K562 (cell line): ENCODE measurements around the gene GAL3ST2. TPM values are rescaled to one million over a fixed set of nuclear protein-coding genes. Genes with fewer than 3 reads are reported as not detected.
A peak's percentile ranks its signal among the peaks of the same experiment; 100 is the strongest.

ENCODE experiments used
- ATAC-seq: fragments of 200-7000 bp; cut with Tn5 transposase; 3 replicates; pipeline ENCODE4 v1.9.1; 2020; ENCODE audit warnings: moderate library complexity
- BruUV-seq: library from RNA; stranded (reverse); fragments of 400-500 nt; replicated peaks from 2 replicates; lab custom pipeline; 2021; lab: Mats Ljungman, UMichigan
- CTCF ChIA-PET: fragments of 300-600 bp; formaldehyde crosslinking; extraction: SDS; loops from one replicate; lab custom pipeline; 2021; ENCODE audit warnings: low intra/inter-chr PET ratio; lab: Yijun Ruan, JAX
- POLR2A ChIA-PET: fragments of 300-600, 350-650 bp; sonication (Branson Sonifier 250); formaldehyde crosslinking; extraction: SDS; loops from one replicate; lab custom pipeline; 2021; ENCODE audit warnings: antibody characterized with exemption, inconsistent platforms; lab: Yijun Ruan, JAX
- DNase-seq, 4 experiments: peaks; one replicate each; pipeline versions ENCODE4 v3.0.0 to v3.0.0-alpha.2; 2011 to 2018; ENCODE audit warnings: low spot score in 3 of 4, mixed read lengths in 3 of 4; ENCODE audit errors: extremely low read depth in 1 of 4
- FAIRE-seq: peaks from 2 replicates; lab custom pipeline; 2011; peaks lifted over from hg19 to GRCh38; lab: Jason Lieb, UNC
- H2AFZ ChIP-seq: 2 replicates; pipeline ENCODE4 v1.6.0; 2011; ENCODE audit warnings: low read depth, low read length, control low read depth, inconsistent platforms
- H3K27ac ChIP-seq: fragments of 200-600 bp; 3 replicates; pipeline ENCODE4 v1.8.0; 2011; ENCODE audit warnings: low read depth, mild to moderate bottlenecking, control low read depth, inconsistent platforms, low read length, moderate library complexity, mixed read lengths; ENCODE audit errors: extremely low read depth
- H3K27me3 ChIP-seq, 2 experiments: fragments of 300-600 bp in 1 of 2; 2 replicates in 1 of 2; 3 replicates in 1 of 2; pipeline versions ENCODE4 v1.6.0 to v1.8.0; 2011; ENCODE audit warnings: inconsistent platforms in 2 of 2, low read length in 2 of 2, mild to moderate bottlenecking in 1 of 2, mixed read lengths in 1 of 2, moderate library complexity in 1 of 2; ENCODE audit not compliant: control insufficient read depth in 2 of 2, insufficient read depth in 2 of 2
- H3K36me3 ChIP-seq: fragments of 300-600 bp; 3 replicates; pipeline ENCODE4 v1.8.0; 2011; ENCODE audit warnings: mild to moderate bottlenecking, low read length, inconsistent platforms; ENCODE audit not compliant: control insufficient read depth, insufficient read depth
- H3K4me1 ChIP-seq, 2 experiments: fragments of 200-600 bp in 1 of 2; replicated peaks in 1 of 2; 2 replicates in 1 of 2; 3 replicates in 1 of 2; pipeline versions ENCODE4 v1.5.1 to v1.8.0; 2011; ENCODE audit warnings: inconsistent platforms in 2 of 2, low read length in 2 of 2, mild to moderate bottlenecking in 1 of 2, mixed read lengths in 1 of 2, moderate library complexity in 1 of 2; ENCODE audit not compliant: control insufficient read depth in 2 of 2, insufficient read depth in 2 of 2
- H3K4me2 ChIP-seq: 2 replicates; pipeline ENCODE4 v1.6.1; 2011; ENCODE audit warnings: low read length, control low read depth, inconsistent platforms, mixed read lengths; ENCODE audit not compliant: insufficient read depth
- H3K4me3 ChIP-seq: fragments of 200-600 bp; sonication (generic), shearing (Covaris generic); 2 replicates; pipeline ENCODE4 v1.5.1; 2016; ENCODE audit warnings: control low read depth, inconsistent platforms
- H3K79me2 ChIP-seq: fragments of 200-600 bp; 3 replicates; pipeline ENCODE4 v1.8.0; 2011; ENCODE audit warnings: low read length, inconsistent platforms; ENCODE audit not compliant: control insufficient read depth, insufficient read depth
- H3K9ac ChIP-seq, 2 experiments: 2 replicates each; pipeline versions ENCODE4 v1.6.0 to v1.6.1; 2011; ENCODE audit warnings: low read depth in 2 of 2, low read length in 2 of 2, control low read depth in 1 of 2, inconsistent platforms in 1 of 2, mild to moderate bottlenecking in 1 of 2, mixed read lengths in 1 of 2; ENCODE audit not compliant: insufficient read depth in 1 of 2
- H3K9me1 ChIP-seq: one replicate; pipeline ENCODE4 v1.6.0; 2011; ENCODE audit warnings: inconsistent platforms, mild to moderate bottlenecking, low read length, moderate library complexity; ENCODE audit not compliant: control insufficient read depth, insufficient read depth
- H3K9me3 ChIP-seq: replicated peaks from 2 replicates; pipeline ENCODE4 v1.5.1; 2011; ENCODE audit warnings: low read depth, low read length, inconsistent platforms; ENCODE audit not compliant: control insufficient read depth, insufficient read depth
- H4K20me1 ChIP-seq: replicated peaks from 2 replicates; pipeline ENCODE4 v1.6.1; 2011; ENCODE audit warnings: low read length, inconsistent platforms, mixed read lengths; ENCODE audit not compliant: control insufficient read depth, insufficient read depth
- FOXO4 ChIP-seq: fragments of 450-650 bp; formaldehyde crosslinking; IDR thresholded peaks from 2 replicates; pipeline ENCODE4 v1.4.0; 2020; ENCODE audit warnings: mild to moderate bottlenecking, moderate library complexity
- HNRNPH1 ChIP-seq: fragments of 200-400 bp; formaldehyde crosslinking; optimal IDR thresholded peaks from 2 replicates; pipeline ENCODE3; 2017; ENCODE audit warnings: low read depth, mild to moderate bottlenecking, low read length, moderate library complexity
- KDM4B ChIP-seq, 2 experiments: fragments of 450-650 bp in 1 of 2; sonication (generic) in 1 of 2; IDR thresholded peaks; 2 replicates each; pipeline ENCODE4 v1.6.1; 2016 to 2017; ENCODE audit warnings: borderline replicate concordance in 2 of 2, antibody characterized with exemption in 1 of 2, low read depth in 1 of 2, mild to moderate bottlenecking in 1 of 2
- MAX ChIP-seq: sonication (generic); formaldehyde crosslinking; IDR thresholded peaks from 2 replicates; pipeline ENCODE4 v1.9.0; 2022; ENCODE audit warnings: mild to moderate bottlenecking, missing genetic modification reagents
- STAT5A ChIP-seq: IDR thresholded peaks from 2 replicates; pipeline ENCODE4 v1.6.1; 2012; ENCODE audit warnings: low read length, inconsistent platforms, borderline replicate concordance
- TAF9B ChIP-seq: fragments of 450-650 bp; IDR thresholded peaks from 2 replicates; pipeline ENCODE4 v1.6.1; 2018; ENCODE audit warnings: mild to moderate bottlenecking; ENCODE audit not compliant: partially characterized antibody
- TAL1 ChIP-seq: fragments of 450-650 bp; IDR thresholded peaks from 2 replicates; pipeline ENCODE4 v1.6.1; 2016; ENCODE audit warnings: mild to moderate bottlenecking
- ZC3H4 ChIP-seq: sonication (generic); formaldehyde crosslinking; IDR thresholded peaks from 2 replicates; pipeline ENCODE4 v1.9.0; 2021; ENCODE audit warnings: missing genetic modification reagents, borderline replicate concordance
- ZMIZ1 ChIP-seq, 2 experiments: fragments of 150-350 bp in 1 of 2; IDR thresholded peaks; 2 replicates each; pipeline ENCODE4 v1.6.1; 2012 to 2016; ENCODE audit warnings: low read depth in 2 of 2, low read length in 2 of 2, mild to moderate bottlenecking in 1 of 2, moderate library complexity in 1 of 2
- ZNF124 ChIP-seq: sonication (generic); formaldehyde crosslinking; IDR thresholded peaks from 2 replicates; pipeline ENCODE4 v1.8.1; 2022; ENCODE audit warnings: missing genetic modification reagents
- ZNF518B ChIP-seq: fragments of 250-450 bp; sonication (Bioruptor Pico); IDR thresholded peaks from 2 replicates; pipeline ENCODE4 v1.5.0; 2021; ENCODE audit warnings: mild to moderate bottlenecking, moderate library complexity
- ZNF75A ChIP-seq: fragments of 450-650 bp; formaldehyde crosslinking; IDR thresholded peaks from 2 replicates; pipeline ENCODE4 v1.4.0; 2020; ENCODE audit warnings: mild to moderate bottlenecking
- WGBS: fragments of 100-300 bp; shearing (Covaris generic); methylation state at CpG from one replicate; pipeline ENCODE4 v1.1.6; 2016; ENCODE audit warnings: low coverage, mixed read lengths; ENCODE audit not compliant: insufficient coverage; ENCODE audit errors: missing lambda C conversion rate; 5-methylcytosine and 5-hydroxymethylcytosine counted together
- in situ Hi-C: fragments of 300-500 bp; cut with MboI; formaldehyde crosslinking; loops from 4 replicates; pipeline ENCODE4 v1.15.0; 2018; ENCODE audit warnings: inconsistent platforms, mixed read lengths
- intact Hi-C: fragments of 100-400 bp; cut with micrococcal nuclease; formaldehyde crosslinking; loops from 2 replicates; pipeline ENCODE4 v1.14.2; 2022
- polyA plus RNA-seq, 8 experiments: library from polyadenylated mRNA; depleted of rRNA in 4 of 8; stranded (reverse) in 5 of 8; unstranded in 3 of 8; fragments of >200 nt; fragmentation: Nextera tagmentation in 2 of 8; fragmentation: Illumina TruSeq in 1 of 8; extraction: Ambion mirVana in 2 of 8; extraction: Trizol in 1 of 8; gene quantifications; 2 replicates each; pipeline versions ENCODE4 v1.2.1 to v1.2.3, GENCODE V29; 2011 to 2014; ENCODE audit warnings: inconsistent platforms in 1 of 8, missing spikeins in 1 of 8
- total RNA-seq, 7 experiments: library from RNA; depleted of rRNA in 6 of 7; stranded (reverse); fragments of >200 nt in 6 of 7; fragmentation: Illumina TruSeq in 2 of 7; extraction: Trizol in 2 of 7; gene quantifications; 2 replicates each; pipeline versions ENCODE4 v1.2.1 to v1.2.3, GENCODE V29; 2011 to 2021; ENCODE audit warnings: low replicate concordance in 1 of 7

Gene GAL3ST2
- total and polyA plus RNA-seq, 9 of the 15 experiments (the other 6 are each of a cell fraction or from before 2014, with no cell fraction given) = 0.42 TPM; not detected in 8

GRCh38 chr2:241777686-241778627, 1.3 kb downstream of the GAL3ST2 start:
- Histone ChIP-seq H3K4me2 (no peak overlapping the region), H2AFZ (no peak overlapping the region), H3K36me3 (no peaks in the 10 kb centered on the region), H3K27ac (no peak overlapping the region), H3K79me2 (no peaks in the 10 kb centered on the region), H3K9ac (peak overlapping the region in 1 of 2 experiments; percentile 45; a peak in 1 of 4 replicates), H3K9me3 (no peaks in the 10 kb centered on the region; the same call in 1 of the 2 replicates), H3K4me1 (peaks cover 0 to 46% of the 10 kb centered on the region in 2 experiments; a peak in 2 of 5 replicates), H4K20me1 (no peaks in the 10 kb centered on the region), H3K27me3 (no peaks in the 10 kb centered on the region), H3K4me3 (no peak overlapping the region), H3K9me1 (no peaks in the 10 kb centered on the region)
- ChIA-PET POLR2A (interaction anchor here (0.5 kb wide), 1 partner anchor 9 kb away, joined by 3 read pairs; no protein-coding TSS in a partner anchor), CTCF (no interaction called here)
- in situ Hi-C loops (no loop called here), intact Hi-C loops (no loop called here)
- 65% methylated on average over 17 of the region's 21 CpGs for WGBS
- FAIRE-seq (no peak), ATAC-seq (no peak), DNase-seq (no peak)
- no TSS peak for BruUV-seq
- no peak for TF ChIP-seq ZC3H4 (CRISPR knock-in tag)
- TF ChIP-seq TAL1 = no peak
- no peak for TF ChIP-seq ZMIZ1 (IDR thresholded peaks at IDR 0.05; ENCODE audit: low read depth in 2 of 2, low read length in 2 of 2)
- no peak for TF ChIP-seq HNRNPH1
- no peak for TF ChIP-seq KDM4B (IDR thresholded peaks at IDR 0.05; ENCODE audit: borderline replicate concordance in 2 of 2, low read depth in 1 of 2)
- TF ChIP-seq TAF9B = no peak
- no peak for TF ChIP-seq STAT5A
- TF ChIP-seq ZNF75A (CRISPR knock-in tag) = no peak
- no peak for TF ChIP-seq FOXO4 (CRISPR knock-in tag)
- TF ChIP-seq MAX (CRISPR knock-in tag) = no peak
- TF ChIP-seq ZNF124 = no peak
- no peak for TF ChIP-seq ZNF518B
